ENCODE measurements around the gene GREB1L.

The GREB1L gene

GRCh38 chr18:21490748-21491147 is 248.7 kb downstream of the GREB1L start:
- DNase-seq, result no peak

DNA sequence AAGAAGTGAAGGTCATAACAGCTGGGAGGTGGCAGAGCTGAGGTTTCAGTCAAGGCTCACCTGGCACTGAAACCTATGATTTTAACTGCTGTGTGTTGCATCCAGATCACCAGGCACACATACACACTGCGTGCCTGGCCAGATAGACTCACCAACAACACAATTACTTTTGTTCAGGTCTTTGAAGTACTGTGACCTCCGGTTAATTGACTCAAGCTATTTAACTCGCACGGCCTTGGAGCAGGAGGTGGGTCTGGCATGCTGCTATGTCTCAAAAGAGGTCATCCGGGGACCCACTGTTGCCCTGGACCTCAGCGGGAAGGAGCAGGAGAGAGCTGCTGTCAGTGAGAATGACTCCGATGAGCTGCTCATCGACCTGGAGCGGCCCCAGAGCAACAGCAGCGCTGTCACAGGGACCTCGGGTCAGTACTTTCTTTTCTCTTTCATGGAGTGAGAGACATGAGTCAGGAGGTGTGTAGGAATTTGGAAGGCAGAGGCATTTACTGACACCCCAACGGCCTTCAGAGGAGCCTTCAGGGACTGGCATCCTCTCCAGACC is 254.3 kb downstream of the GREB1L start:
- no peak for DNase-seq

- no peak for DNase-seq
These were observed 258.0 kb downstream of the GREB1L start for GRCh38 chr18:21499997-21500396.

DNA sequence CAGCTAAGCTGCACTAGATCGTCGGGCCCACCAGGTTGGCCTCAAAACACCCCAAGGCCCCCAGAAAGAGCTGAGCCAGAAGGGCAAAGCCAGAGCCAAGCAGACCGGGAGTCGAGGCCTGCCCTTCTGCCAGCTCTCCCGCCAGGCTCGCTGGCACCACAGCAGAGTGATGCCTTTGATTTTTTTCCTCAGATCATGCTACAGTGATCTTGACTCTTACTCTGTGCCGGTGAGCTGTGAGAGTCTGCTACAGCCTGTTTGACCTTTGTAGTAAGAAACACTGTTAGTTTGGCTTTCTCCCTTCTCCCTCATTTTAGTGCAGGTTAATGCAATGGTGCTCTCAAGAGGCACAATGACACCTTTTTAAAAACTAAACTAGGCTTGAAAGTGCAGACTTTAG is 260.6 kb downstream of the GREB1L start:
- no peak for DNase-seq

DNA sequence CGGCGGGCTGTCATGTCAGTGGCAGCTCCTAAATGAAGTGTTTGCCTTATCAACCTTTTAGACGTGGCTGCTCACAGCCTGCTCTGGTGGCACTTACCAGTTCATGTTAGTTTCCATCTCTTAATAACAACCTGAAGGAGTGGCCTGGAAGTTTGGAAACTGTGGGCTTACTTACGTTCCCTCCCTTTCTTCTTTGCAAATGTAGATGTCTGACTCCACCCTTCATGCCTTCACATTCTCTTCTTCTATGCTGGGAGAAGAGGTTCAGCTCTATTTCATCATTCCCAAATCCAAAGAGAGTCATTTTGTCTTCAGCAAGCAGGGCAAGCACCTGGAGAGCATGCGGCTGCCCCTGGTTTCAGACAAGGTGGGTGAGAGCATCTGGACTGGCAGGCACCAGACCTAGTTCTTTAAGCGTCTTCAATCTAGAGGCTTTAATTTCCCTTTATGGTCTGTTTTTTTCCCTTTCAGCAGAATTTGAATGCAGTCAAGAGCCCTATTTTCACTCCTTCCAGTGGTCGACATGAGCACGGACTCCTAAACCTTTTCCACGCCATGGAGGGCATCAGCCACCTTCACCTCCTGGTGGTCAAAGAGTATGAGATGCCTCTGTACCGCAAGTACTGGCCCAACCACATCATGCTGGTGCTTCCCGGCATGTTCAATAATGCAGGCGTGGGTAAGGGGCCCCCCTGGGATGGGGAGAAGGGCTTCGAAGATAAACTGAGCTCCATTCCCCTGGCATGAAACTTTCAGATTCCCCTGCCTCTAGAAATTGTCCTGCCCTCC is 266.1 kb downstream of the GREB1L start:
- DNase-seq, result no peak

- no peak for DNase-seq
These were observed 267.0 kb downstream of the GREB1L start for GRCh38 chr18:21509062-21509461.

DNA sequence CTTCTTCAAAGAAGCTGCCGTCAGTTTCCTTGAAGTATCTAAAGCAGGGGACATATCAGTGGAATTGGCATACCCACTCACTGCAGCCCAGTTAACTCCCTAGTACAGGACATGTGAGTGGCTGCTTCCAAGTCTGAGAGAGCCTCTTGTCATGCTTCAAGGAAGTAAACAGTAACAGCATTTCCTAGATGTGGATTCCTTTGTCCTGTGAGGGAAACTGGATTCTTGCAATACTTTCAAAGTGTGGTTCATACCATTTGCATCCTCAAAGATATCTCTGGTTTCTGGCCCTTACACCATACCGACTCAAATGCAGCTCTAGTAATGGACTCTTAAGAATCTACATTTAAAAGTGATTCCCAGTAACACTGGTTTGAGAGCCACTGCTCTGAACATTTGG is 271.3 kb downstream of the GREB1L start:
- DNase-seq, result no peak

DNA sequence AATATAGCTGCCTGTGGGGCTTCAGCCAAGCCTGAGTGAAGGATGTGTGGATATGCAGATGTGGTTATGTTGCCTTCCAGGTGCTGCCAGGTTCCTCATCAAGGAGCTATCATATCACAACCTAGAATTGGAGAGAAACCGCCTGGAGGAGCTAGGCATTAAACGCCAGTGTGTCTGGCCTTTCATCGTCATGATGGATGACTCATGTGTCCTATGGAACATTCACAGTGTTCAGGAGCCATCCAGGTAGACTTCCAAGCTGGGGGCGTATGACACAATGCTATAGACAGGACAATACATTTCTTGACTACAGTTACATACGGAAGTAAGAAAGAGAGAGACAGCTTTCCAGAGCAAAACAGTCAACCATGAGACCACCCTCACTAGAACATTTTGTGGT is 271.7 kb downstream of the GREB1L start:
- DNase-seq, result no peak

DNA sequence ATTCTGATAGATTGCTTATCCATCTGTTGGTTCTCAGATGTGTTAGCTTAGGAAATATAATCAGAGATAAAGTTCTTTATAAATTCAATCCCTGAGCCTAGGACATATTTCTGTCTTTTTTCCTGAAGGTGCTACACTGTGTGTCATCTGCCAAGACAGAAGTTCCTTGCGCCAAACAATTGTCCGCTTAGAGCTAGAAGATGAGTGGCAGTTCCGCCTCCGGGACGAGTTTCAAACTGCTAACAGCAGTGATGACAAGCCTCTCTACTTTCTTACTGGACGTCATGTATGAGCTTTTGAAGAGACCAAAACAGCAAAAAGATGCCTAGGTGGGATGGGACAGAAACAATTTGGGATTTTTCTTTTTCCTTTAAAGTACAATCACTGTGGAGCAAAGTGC is 280.5 kb downstream of the GREB1L start:
- no peak for DNase-seq

GRCh38 chr18:21525916-21526315 is 283.9 kb downstream of the GREB1L start:
- DNase-seq, result no peak

DNA sequence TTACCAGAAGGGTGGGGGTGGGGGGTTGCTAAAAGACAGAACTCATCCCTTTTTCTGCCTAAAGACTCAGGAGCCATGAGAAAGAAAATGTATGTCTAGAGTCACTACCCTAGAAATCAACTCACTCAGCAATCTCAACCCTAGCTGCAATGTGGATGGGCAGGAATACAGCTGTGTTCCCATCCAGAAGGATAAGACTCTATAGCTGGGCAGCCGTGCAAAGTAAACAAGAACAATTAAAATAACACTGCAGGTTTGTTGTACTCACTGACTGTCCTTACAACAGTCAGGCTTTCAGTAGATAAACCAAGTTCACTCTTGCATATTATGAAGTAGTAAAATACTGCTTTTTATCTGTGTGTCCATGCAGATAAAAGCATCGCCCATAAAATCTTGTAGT is 284.4 kb downstream of the GREB1L start:
- no peak for DNase-seq

- no peak for DNase-seq
These were observed 292.3 kb downstream of the GREB1L start for GRCh38 chr18:21534327-21534726.

- no peak for DNase-seq
These were observed 296.2 kb downstream of the GREB1L start for GRCh38 chr18:21538230-21538629.

DNA sequence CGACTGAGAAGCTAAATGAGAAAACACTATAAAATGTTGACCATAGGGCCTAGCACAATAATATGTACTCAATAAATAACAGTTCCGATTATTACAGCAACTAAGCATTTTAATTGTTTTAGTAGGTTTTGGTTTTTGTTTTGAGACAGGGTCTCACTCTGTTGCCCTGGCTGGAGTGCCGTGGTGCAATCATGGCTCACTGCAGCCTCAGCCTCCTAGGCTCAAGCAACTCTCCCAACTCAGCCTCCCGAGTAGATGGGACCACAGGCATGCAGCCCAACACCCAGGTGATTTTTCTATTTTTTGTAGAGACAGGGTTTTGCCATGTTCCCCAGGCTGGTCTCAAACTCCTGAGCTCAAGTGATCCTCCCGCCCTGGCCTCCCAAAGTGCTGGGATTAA is 304.4 kb downstream of the GREB1L start:
- DNase-seq, result no peak

DNA sequence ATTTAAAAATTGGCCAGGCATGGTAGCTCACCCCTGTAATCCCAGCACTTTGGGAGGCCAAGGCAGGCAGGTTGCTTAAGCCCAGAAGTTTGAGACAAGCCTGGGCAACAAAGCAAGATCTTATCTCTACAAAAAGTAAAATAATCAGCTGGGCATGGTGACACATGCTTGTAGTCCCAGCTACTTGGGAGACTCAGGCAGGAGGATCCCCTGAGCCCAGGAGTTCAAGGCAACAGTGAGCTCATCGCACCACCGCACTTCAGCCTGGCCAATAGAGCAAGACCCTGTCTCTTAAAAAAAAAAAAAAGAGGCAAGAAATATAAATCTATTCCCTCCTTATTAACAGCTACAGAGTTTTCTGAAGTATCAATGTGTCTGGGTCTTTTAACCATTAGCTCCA is 306.6 kb downstream of the GREB1L start:
- DNase-seq, result no peak

DNA sequence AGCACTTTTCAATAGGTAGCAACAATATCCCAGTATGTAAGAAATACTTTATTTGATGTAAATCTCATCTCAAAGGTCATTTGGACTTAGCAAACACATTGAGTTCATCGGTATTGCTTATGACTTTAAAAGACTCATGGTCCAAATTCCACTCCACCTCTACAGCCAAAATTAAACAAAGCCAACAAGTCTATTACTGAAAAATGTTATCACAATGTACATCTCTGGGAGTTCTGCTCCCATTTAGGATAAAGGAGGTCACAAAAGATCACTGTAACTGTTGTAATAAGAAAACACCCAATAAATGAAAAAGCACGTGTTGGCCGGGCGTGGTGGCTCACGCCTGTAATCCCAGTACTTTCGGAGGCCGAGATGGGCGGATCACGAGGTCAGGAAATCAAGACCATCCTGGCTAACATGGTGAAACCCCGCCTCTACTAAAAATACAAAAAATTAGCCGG is 308.5 kb downstream of the GREB1L start:
- DNase-seq, result no peak

DNA sequence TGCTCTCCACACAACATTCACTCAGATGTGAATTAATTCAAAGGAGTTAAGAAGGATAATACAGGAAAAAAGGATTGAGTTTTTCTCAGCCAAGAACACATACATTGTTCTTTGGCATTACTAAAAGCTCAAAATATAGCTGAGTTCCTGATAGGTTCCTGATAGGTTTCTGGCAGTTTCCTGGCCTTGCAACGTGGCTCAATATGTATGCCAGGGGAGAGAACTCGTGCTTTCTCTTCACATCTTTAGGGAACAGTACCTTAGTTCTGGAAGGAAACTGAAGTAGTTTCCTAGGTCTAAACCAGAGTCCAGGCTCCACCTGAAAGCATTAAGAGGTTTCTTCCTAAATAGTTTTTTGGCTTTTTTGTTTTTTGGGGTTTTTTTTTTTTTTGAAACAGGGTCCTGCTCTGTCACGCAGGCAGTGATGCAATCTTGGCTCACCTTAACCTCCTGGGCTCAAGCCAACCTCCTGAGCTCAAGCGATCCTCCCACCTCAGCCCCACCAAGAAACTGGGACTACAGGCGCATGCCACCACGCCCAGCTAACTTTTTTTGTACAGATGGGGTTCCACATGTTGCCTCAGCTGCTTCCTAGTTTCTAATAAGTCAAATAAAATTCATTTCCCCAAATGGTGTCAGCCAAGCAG is 315.7 kb downstream of the GREB1L start:
- DNase-seq, result no peak

- no peak for DNase-seq
These were observed 317.2 kb downstream of the GREB1L start for GRCh38 chr18:21559195-21559594.

DNA sequence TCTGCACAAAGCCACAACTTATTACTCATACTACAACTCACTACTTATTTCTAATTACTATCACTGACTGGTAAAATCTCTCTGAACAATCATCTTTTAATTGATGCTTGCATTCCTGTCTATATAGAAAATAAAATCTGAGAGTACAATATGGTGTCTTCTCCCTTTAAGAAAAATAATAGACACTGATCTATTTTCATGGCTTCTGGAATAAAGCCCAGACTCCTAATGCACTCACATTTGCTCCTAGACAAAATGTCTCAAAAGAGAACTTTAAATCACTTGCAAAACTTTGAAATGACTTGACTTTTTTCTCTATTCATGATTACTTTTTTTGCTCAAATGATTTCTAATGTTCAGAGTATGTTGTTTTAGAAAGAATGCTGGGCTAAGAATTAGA is 329.7 kb downstream of the GREB1L start:
- no peak for DNase-seq
